Type B pancreatic cell (in vitro differentiated cells): ENCODE results near the gene ABCD4. TPM values are rescaled to one million over a fixed set of nuclear protein-coding genes. Genes with fewer than 3 reads are reported as not detected.
A peak's percentile ranks its signal among the peaks of the same experiment; 100 is the strongest.
"Not testable (repeated sequence)": the region's sequence is repeated elsewhere in the genome, so short reads cannot be mapped to it uniquely, and the experiment has no call there.

Source experiments
- DNase-seq: peaks from one replicate; pipeline ENCODE4 v3.0.0; 2021; ENCODE audit warnings: mixed read lengths; ENCODE audit not compliant: unreplicated experiment; ENCODE audit errors: extremely low spot score
- H3K27ac Mint-ChIP-seq: 2 replicates; pipeline ENCODE4 v1.8.0; 2021; ENCODE audit warnings: mild to moderate bottlenecking, mixed read lengths
- H3K27me3 Mint-ChIP-seq: 2 replicates; pipeline ENCODE4 v1.8.0; 2021; ENCODE audit warnings: mixed read lengths
- H3K36me3 Mint-ChIP-seq: 2 replicates; pipeline ENCODE4 v1.8.0; 2021; ENCODE audit warnings: mixed read lengths
- H3K4me1 Mint-ChIP-seq: one replicate; pipeline ENCODE4 v1.8.0; 2021; ENCODE audit warnings: mixed read lengths; ENCODE audit not compliant: unreplicated experiment
- H3K4me3 Mint-ChIP-seq: 2 replicates; pipeline ENCODE4 v1.8.0; 2021; ENCODE audit warnings: mild to moderate bottlenecking, mixed read lengths
- H3K9me3 Mint-ChIP-seq: 2 replicates; pipeline ENCODE4 v1.8.0; 2021; ENCODE audit warnings: mixed read lengths
- total RNA-seq: library from RNA; stranded (reverse); gene quantifications from 2 replicates; pipeline ENCODE4 v1.2.1, GENCODE V29; 2021; ENCODE audit warnings: low replicate concordance
- TF ChIP-seq, protein P1 (sequence below): fragments of 200-600 bp; sonication (generic); conservative IDR thresholded peaks from 2 replicates; pipeline ENCODE4 v1.5.0; 2021; ENCODE audit warnings: antibody characterized with exemption, mild to moderate bottlenecking

The ABCD4 gene
- total RNA-seq, 1 donor from 2014 or later: 92.6 TPM

DNA sequence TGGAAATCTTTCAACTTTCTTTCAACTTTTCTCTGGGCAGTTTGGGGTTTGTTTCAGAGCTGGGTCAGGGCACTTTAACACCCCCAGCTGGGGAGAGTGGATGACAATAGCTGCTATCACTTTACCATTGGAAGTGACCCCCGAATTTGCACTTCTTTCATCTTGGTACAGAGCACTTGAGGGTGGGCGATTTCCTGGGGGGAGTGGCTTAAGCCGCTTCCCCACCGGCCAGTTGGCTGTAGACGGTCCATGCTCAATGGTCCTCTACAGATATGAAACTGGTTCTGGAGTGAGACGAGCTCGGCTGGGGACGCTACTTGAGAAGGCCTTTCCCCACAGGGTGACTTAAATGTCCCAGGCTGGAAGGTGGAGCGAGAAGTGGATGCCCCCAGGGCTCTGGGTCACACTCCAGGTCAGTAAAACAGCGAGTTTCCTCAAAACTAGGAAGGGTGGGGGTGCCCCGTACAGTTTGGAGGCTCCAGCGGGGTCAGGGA, 45.6 kb upstream of the ABCD4 start, which contains the start of gene VRTN:
Gene VRTN (plus strand): TSS at position 231 of the 494 bp plus-strand sequence. CDS start 8,313 bp downstream, outside the sequence.
- peak within 1 kb of the TSS; percentile 15 for H3K4me3 Mint-ChIP-seq
- no peaks in the 10 kb centered on the region for H3K36me3 Mint-ChIP-seq
- H3K27me3 Mint-ChIP-seq: peaks cover 32% of the 10 kb centered on the region
- DNase-seq: no peak
- no peaks in the 10 kb centered on the region for H3K9me3 Mint-ChIP-seq
- H3K4me1 Mint-ChIP-seq: no peaks in the 10 kb centered on the region
- no peak within 1 kb of the TSS for H3K27ac Mint-ChIP-seq
- TF ChIP-seq, protein P1, sequence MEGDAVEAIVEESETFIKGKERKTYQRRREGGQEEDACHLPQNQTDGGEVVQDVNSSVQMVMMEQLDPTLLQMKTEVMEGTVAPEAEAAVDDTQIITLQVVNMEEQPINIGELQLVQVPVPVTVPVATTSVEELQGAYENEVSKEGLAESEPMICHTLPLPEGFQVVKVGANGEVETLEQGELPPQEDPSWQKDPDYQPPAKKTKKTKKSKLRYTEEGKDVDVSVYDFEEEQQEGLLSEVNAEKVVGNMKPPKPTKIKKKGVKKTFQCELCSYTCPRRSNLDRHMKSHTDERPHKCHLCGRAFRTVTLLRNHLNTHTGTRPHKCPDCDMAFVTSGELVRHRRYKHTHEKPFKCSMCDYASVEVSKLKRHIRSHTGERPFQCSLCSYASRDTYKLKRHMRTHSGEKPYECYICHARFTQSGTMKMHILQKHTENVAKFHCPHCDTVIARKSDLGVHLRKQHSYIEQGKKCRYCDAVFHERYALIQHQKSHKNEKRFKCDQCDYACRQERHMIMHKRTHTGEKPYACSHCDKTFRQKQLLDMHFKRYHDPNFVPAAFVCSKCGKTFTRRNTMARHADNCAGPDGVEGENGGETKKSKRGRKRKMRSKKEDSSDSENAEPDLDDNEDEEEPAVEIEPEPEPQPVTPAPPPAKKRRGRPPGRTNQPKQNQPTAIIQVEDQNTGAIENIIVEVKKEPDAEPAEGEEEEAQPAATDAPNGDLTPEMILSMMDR: no peak

DNA sequence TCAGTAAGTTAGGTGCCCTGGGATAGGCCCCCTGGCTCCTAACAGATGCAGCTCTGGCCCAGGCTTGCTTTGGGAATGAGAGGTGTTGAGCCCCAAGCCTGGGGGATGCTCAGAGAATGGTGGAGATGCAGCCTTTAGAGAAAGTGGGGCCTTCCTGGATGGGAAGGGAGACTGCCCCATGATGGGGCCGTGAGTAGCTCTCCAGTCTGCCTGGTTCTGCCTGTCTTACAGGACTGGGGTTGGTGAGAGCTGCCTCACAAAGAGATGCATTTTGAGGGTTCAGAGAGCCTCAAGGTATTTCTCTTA, 45.0 kb upstream of the ABCD4 start:
- Mint-ChIP-seq H3K27ac (no peak overlapping the region), H3K27me3 (peaks cover 32% of the 10 kb centered on the region), H3K4me1 (no peaks in the 10 kb centered on the region), H3K4me3 (no peak overlapping the region), H3K9me3 (no peaks in the 10 kb centered on the region), H3K36me3 (no peaks in the 10 kb centered on the region)
- no peak for DNase-seq
- TF ChIP-seq, protein P1: no peak

DNA sequence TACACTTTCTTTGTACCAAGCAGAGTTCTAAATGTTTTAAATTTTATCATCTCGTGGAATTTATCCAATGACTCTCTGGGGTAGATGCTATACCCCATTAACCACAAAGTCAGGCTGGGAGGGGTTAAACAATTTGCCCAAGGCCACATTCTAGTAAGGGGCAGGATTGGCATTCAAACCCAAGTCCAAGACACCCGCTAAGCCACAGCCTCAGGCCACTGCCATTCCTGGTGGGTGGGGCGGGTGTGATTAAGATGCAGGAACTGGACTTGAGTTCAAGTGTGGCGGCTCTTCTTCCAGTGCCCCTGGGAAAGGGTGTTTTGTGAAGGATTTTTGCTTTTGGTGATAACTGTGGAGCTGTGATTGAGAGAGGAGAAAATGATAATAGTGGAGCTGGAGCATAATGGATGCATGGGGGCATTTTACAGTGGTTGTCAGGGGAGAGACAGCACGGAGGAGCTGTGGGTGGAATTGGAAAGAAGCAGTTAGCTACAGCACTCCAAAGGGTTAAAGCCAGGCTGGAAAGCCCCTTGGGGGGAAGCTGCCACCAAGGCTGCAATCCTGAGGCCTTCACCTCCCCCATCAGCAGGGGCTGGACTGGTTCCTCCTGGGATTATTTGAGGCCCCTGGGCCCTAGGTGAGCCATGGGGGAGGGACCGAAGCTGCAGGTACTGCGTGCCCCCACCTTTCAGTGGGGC, 44.5 kb upstream of the ABCD4 start:
- H3K36me3 Mint-ChIP-seq: no peaks in the 10 kb centered on the region
- no peak overlapping the region for H3K27ac Mint-ChIP-seq
- no peak for DNase-seq
- peak overlapping the region; percentile 15 for H3K4me3 Mint-ChIP-seq
- no peaks in the 10 kb centered on the region for H3K4me1 Mint-ChIP-seq
- H3K9me3 Mint-ChIP-seq: no peaks in the 10 kb centered on the region
- TF ChIP-seq, protein P1: no peak
- peaks cover 27% of the 10 kb centered on the region for H3K27me3 Mint-ChIP-seq

DNA sequence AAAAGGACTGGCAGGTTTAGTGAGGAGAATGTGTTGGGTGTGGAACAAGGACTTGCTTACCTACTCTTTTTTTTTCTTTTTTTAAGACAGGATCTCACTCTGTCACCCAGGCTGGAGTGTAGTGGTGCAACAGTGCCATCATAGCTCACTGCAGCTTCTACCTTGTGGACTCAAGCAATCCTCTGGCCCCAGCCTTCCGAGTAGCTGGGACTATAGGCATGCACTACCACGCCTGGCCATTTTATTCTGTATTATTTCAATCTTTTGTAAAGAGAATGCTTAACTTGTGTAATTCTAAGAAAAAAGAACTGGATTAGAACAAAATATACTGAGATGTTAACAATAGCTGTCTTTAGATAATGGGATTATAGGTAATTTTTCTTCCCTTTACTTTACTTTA, 43.6 kb upstream of the ABCD4 start:
- TF ChIP-seq, protein P1: no peak
- no peaks in the 10 kb centered on the region for H3K9me3 Mint-ChIP-seq
- no peaks in the 10 kb centered on the region for H3K4me1 Mint-ChIP-seq
- no peak for DNase-seq
- no peaks in the 10 kb centered on the region for H3K36me3 Mint-ChIP-seq
- no peak overlapping the region for H3K27ac Mint-ChIP-seq
- H3K4me3 Mint-ChIP-seq: no peak overlapping the region
- peaks cover 24% of the 10 kb centered on the region for H3K27me3 Mint-ChIP-seq

DNA sequence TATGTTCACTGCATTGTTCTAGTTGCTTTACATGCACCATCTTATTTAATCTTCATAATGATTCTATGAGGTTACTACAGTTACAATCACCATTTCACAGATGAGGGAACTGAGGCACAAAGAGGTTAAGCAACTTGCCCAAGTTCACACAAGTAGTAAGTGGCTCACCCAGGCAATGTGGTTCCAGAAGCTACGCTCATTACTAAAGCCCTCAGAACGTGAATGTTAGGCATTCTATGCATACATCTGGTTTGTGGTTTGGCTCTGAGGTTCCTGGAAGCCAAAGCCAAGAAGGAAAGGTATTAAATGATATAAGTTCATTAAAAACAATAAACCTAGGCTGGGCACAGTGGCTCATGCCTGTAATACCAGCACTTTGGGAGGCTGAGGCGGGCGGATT, 31.2 kb upstream of the ABCD4 start:
- H3K4me3 Mint-ChIP-seq: no peak overlapping the region
- H3K36me3 Mint-ChIP-seq: no peaks in the 10 kb centered on the region
- TF ChIP-seq, protein P1: no peak
- no peaks in the 10 kb centered on the region for H3K9me3 Mint-ChIP-seq
- no peaks in the 10 kb centered on the region for H3K4me1 Mint-ChIP-seq
- H3K27me3 Mint-ChIP-seq: peaks cover 9% of the 10 kb centered on the region
- no peak for DNase-seq
- H3K27ac Mint-ChIP-seq: no peak overlapping the region

DNA sequence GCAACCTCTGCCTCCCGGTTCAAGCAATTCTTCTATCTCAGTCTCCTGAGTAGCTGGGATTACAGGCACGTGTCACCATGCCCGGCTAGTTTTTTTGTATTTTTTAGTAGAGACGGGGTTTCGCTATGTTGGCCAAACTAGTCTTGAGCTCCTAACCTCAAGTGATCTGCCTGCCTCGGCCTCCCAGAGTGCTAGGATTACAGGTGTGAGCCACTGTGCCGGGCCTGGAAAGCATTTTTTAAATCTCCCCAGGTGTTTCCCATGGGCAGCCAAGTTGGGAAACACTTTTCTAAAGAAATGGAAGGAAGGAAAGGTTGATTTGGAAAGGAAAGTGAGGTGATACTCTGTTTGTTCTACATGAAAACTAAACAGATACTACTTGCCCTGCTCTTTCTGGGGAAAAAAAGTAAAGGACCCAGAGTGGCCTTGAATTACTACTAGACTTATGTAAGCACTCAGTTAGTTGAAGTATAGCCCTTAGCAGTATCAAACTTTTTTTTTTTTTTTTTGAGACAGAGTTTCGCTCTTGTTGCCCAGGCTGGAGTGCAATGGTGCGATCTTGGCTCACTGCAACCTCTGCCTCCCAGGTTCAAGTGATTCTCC, 27.3 kb upstream of the ABCD4 start:
- DNase-seq, H3K9me3 Mint-ChIP-seq, H3K36me3 Mint-ChIP-seq, H3K4me3 Mint-ChIP-seq, H3K27ac Mint-ChIP-seq, H3K27me3 Mint-ChIP-seq: not testable (repeated sequence)
- H3K4me1 Mint-ChIP-seq: peaks cover 11% of the 10 kb centered on the region
